Subcutaneous abdominal adipose tissue (tissue), 5 donors: Measurements from ENCODE around the gene NALCN.

Experiments used
- H3K27ac ChIP-seq: one replicate; pipeline ENCODE4 v1.7.0; 2013; ENCODE audit warnings: low read depth, mild to moderate bottlenecking, inconsistent platforms, low read length, moderate library complexity
- H3K27me3 ChIP-seq, 5 donors: one replicate each; pipeline ENCODE4 v1.7.0; 2013; ENCODE audit warnings: low read length in 5 of 5, inconsistent platforms in 1 of 5; ENCODE audit not compliant: control insufficient read depth in 5 of 5, insufficient read depth in 4 of 5
- H3K36me3 ChIP-seq, 5 donors: one replicate each; pipeline ENCODE4 v1.7.0; 2013; ENCODE audit warnings: low read length in 5 of 5; ENCODE audit not compliant: control insufficient read depth in 5 of 5, insufficient read depth in 5 of 5
- H3K4me1 ChIP-seq, 5 donors: one replicate each; pipeline ENCODE4 v1.7.0; 2013; ENCODE audit warnings: low read length in 5 of 5, mild to moderate bottlenecking in 3 of 5, moderate library complexity in 1 of 5; ENCODE audit not compliant: control insufficient read depth in 5 of 5, insufficient read depth in 5 of 5
- H3K4me3 ChIP-seq, 5 donors: one replicate each; pipeline ENCODE4 v1.7.0; 2013; ENCODE audit warnings: low read length in 5 of 5, low read depth in 1 of 5
- H3K9ac ChIP-seq, 5 donors: one replicate each; pipeline ENCODE4 v1.7.0; 2013; ENCODE audit warnings: low read length in 5 of 5, mild to moderate bottlenecking in 4 of 5, moderate library complexity in 3 of 5
- H3K9me3 ChIP-seq, 5 donors: one replicate each; pipeline ENCODE4 v1.7.0; 2013; ENCODE audit warnings: low read length in 5 of 5; ENCODE audit not compliant: control insufficient read depth in 5 of 5
- donor health status: healthy.
- donor health status: healthy.
- donor health status: healthy.
- donor health status: healthy.
- donor health status: healthy.

Gene NALCN

DNA sequence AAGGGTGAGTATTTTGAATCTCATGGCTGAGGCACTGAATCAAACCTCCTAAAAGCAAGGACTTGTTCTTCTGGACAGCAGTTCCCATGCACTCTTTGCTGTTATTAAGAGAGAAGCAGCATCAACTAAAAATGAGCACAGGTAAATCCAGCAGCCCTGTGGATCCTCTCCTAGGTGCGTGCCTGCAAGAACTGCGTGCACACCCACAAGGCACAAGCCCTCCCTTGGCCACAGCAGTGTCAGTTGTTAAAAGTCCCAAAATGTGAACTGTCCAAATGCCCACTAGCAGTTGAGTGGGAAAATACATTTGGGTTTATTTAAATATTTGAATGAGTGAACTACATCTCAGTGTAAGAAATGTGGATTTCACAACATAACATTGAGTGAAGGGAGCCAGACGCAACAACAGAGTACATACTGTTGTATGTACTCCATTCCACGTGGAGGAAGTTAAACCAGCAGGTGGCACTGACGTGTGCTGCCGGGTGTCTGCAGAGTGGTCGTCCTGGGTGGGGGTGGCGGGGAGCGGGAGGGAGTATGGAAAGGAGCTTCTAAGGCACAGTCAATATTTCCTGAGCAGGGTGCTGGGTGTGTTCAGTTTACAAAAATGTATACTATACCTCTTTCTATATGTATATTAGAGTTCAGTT, 266.4 kb downstream of the NALCN start:
- Histone ChIP-seq H3K36me3 (no peaks in the 10 kb centered on the region), H3K27ac (no peak overlapping the region)

DNA sequence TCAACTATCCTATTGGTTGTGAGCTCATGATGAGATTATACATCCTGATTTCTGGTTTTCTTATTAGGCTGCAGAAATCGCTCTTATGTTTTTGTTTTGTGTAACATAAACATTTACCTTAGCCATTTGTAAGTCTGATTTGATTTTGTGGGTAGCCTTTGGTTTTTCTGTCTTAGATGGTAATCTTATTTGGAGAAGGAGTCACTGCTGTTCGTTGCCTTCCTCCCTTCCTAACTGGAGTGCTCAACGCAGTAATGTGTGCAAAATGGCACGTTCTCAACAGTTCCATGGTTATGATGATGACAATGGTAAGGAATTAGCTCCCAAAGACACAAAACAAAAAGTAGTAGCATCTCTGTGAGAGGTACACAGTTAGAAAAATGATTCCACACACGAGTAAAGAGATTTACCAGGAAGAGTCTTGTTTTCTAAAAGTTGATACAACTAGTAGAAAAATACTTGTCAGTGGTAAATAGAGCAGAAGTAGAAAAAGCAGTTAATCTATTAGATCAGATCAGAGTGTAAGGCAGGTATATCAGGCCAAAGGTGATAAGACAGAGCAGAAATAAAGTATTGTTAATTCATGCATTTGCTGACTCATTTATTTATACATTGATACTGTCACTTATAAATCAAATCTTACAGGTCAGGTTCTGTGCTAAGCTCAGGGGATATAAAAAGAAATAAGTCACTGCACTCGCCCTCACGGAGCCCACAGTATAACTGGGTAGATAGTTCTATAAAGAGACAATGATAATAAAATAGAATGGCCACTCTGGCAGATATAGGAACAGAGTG, 270.0 kb downstream of the NALCN start:
- H3K4me1 ChIP-seq = no peaks in the 10 kb centered on the region
- H3K9ac ChIP-seq = no peak overlapping the region
- H3K4me3 ChIP-seq = no peak overlapping the region
- no peaks in the 10 kb centered on the region for H3K9me3 ChIP-seq
- H3K36me3 ChIP-seq = no peaks in the 10 kb centered on the region
- H3K27me3 ChIP-seq = peaks cover 0 to 18% (median 10%) of the 10 kb centered on the region in 5 donors
- no peak overlapping the region for H3K27ac ChIP-seq

More for the DNA sequence above, 266.4 kb downstream of the NALCN start:
- Histone ChIP-seq H3K4me3 (no peak overlapping the region), H3K9me3 (no peaks in the 10 kb centered on the region), H3K27me3 (peaks cover 0 to 18% (median 10%) of the 10 kb centered on the region in 5 donors), H3K4me1 (no peaks in the 10 kb centered on the region), H3K9ac (no peak overlapping the region)

DNA sequence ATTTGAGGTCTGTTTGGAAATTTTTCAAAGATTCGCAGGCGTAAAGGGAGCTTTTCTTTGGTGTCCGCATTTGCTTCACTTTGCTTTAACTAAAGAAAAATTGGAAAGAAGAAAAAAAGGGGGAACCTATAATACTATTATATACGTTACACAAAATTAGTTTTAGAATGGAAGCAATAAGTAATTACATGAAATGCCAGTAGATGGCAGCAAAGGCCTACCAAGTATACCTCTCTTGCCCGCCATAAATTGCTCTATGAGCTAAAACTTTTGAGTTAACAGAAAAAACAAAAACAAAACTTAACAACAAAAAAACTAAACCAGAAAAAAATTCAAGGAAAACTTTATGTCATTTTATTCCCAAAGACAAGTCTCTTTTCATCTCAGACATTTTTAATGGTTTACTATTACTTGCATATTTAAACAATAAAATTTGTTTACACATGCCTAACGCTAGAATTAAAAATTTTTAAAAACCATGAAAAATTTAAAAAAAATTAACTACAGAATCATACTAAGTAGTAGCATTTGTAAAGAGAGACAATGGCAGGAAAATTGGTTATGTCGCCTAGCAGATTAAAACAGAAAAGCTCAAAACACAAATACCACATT, 271.4 kb downstream of the NALCN start:
- H3K4me1 ChIP-seq = no peaks in the 10 kb centered on the region
- H3K4me3 ChIP-seq = no peak overlapping the region
- no peaks in the 10 kb centered on the region for H3K36me3 ChIP-seq
- no peak overlapping the region for H3K27ac ChIP-seq
- no peaks in the 10 kb centered on the region for H3K9me3 ChIP-seq
- H3K9ac ChIP-seq = no peak overlapping the region
- peaks cover 0 to 13% (median 10%) of the 10 kb centered on the region in 5 donors for H3K27me3 ChIP-seq

DNA sequence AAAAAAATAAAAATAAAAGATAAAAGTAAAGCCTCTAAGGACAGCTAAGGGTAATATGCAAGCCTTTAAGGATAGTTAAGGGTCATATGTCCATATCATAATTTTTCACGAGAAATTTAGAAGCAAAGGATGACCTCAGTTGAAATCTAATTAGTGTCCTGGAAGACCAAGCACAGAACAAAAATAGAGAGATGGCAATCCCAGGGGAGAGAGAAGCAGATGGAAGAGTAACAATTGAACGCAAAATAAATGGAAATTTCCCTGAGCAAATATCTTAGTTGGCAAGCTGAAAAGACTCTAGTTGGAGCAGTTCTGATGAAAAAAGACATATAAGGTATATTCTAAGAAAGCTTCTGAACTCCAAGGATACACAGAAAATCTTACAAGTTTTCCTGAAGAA, 275.4 kb downstream of the NALCN start:
- no peaks in the 10 kb centered on the region for H3K4me1 ChIP-seq
- H3K27me3 ChIP-seq = peaks cover 2 to 12% (median 3%) of the 10 kb centered on the region in 5 donors
- no peak overlapping the region for H3K9ac ChIP-seq
- H3K36me3 ChIP-seq = no peaks in the 10 kb centered on the region
- no peak overlapping the region for H3K4me3 ChIP-seq
- no peaks in the 10 kb centered on the region for H3K9me3 ChIP-seq
- H3K27ac ChIP-seq = no peak overlapping the region

DNA sequence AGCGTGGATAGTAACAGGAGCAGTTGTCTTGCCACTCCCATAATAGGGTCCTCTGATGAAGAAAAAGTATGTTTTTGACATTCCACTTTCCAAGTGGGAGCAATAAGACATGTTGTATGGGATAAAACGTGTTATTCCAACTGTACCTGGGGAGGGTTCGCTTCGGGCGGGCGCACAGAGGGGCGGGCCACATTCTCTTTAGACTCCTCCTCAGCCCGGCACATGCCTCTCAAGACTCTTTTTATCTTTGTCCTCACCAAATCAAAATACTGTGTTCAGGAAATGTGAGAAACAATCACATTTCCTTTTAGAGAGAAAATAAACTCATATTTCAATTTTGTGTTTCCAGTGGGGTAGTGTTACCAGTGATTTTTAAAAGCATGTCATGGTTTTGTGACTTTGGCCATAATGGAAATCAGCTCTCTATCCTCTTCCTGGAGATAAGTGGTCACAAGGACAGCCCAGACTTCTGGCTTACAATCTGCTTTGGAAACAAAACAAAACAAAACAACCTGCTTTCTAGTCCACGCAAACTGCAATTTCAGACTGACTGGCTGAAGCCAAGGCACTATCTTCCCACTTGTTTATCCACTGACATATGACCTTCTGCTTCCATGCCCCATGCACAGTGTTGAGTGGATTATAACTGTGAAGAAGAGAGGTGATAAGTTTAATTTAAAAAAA, 276.1 kb downstream of the NALCN start:
- Histone ChIP-seq H3K4me3 (no peak overlapping the region), H3K36me3 (no peaks in the 10 kb centered on the region), H3K9me3 (no peaks in the 10 kb centered on the region), H3K9ac (no peak overlapping the region), H3K27me3 (peaks cover 2 to 12% (median 3%) of the 10 kb centered on the region in 5 donors), H3K4me1 (no peaks in the 10 kb centered on the region), H3K27ac (no peak overlapping the region)

DNA sequence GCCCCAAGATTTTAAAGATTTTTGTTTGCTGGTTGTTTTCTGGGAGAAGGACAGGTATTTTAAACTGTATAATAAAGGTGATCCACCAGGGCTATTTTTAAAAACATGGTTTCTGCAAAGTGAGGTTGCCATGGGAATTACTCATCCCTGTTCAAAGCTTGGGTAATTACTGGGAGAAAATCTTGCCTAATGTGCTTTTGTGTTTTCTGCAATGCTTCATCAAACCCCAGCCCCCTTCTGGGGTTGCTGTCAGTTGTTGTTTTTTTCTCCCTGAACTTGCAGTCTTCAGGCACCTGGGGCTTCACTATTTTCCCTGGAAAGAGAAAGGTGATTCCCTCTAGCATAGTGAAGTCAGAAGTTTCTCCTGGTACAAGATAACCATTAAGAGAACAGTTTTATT, 277.2 kb downstream of the NALCN start:
- H3K27ac ChIP-seq = no peak overlapping the region
- no peak overlapping the region for H3K9ac ChIP-seq
- H3K36me3 ChIP-seq = no peaks in the 10 kb centered on the region
- H3K4me1 ChIP-seq = no peaks in the 10 kb centered on the region
- peaks cover 2 to 12% (median 3%) of the 10 kb centered on the region in 5 donors for H3K27me3 ChIP-seq
- no peaks in the 10 kb centered on the region for H3K9me3 ChIP-seq
- H3K4me3 ChIP-seq = no peak overlapping the region

DNA sequence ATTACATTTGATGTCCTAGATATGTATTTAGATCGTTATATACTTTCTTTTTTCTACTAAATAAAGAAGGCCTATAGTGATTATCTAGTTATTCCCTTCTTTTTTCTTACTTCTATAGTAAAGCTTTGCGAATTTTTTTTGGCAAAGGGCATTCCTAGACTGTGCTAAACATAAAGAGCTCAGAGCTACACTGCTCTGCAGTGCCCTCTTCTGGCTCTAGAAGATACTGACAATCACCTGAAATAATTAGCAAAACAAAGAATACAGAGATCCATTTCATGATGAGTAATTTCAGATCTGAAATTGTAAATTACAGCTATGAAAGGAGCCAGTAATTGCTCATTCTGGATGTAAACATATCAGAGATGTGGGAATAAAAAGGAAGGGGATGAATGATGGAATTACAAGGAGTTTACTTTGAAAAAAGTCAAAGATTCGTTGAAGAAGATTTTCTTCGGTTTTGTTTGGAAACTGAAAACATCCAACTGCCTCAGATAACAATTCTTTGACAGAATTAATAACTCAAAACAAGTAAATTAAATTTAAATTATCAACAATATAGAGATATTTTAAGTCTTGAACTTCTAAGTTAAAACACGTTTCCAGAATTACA, 288.5 kb downstream of the NALCN start:
- Histone ChIP-seq H3K9ac (no peak overlapping the region), H3K4me3 (no peak overlapping the region), H3K9me3 (no peaks in the 10 kb centered on the region), H3K4me1 (peaks cover 0 to 8% (median 0%) of the 10 kb centered on the region in 5 donors), H3K36me3 (no peaks in the 10 kb centered on the region), H3K27ac (no peak overlapping the region), H3K27me3 (no peaks in the 10 kb centered on the region)

DNA sequence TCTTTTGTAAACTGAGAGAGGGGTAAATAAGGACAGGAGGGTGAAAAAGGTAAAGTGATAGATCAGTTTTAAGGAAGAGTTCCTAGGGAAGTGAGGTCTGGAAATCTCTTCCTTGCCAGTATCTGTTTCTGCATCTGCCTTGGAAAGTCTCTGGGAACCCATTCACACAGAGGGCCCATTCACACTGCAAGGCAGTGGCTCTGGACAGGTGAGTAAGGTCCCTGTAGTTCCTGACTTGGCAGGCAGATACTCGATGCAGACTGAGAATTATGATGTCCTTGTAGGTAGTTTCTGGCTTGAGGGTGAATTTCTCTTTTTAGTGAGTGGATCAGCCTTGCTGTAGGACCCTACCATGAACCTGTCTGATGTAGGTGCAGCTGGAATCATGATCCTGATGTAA, 293.3 kb downstream of the NALCN start:
- Histone ChIP-seq H3K36me3 (no peaks in the 10 kb centered on the region), H3K9me3 (no peaks in the 10 kb centered on the region), H3K9ac (no peak overlapping the region), H3K27me3 (no peaks in the 10 kb centered on the region), H3K27ac (no peak overlapping the region), H3K4me1 (peaks cover 0 to 8% (median 0%) of the 10 kb centered on the region in 5 donors), H3K4me3 (no peak overlapping the region)

DNA sequence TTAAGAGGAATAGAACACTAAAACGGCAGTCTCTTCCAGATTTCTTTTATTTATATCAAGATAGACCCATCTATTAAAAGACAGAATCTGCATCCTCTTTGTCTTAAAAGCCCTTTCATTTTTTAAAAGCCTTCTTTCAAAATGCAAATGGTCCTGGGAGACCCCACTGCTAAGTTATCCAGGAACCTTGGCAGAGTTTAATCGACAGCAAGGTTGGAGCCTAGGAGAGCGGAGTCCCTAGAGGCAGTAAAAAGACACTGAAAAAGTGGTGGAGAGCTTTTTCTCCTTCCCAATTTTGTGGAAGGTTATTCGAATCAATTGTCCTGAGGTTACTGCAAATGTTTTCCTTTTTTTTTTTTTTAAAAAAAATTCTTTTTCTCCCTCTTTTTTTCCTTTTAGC, 294.7 kb downstream of the NALCN start:
- no peaks in the 10 kb centered on the region for H3K27me3 ChIP-seq
- no peaks in the 10 kb centered on the region for H3K9me3 ChIP-seq
- no peaks in the 10 kb centered on the region for H3K4me1 ChIP-seq
- H3K4me3 ChIP-seq = no peak overlapping the region
- H3K27ac ChIP-seq = no peak overlapping the region
- no peak overlapping the region for H3K9ac ChIP-seq
- no peaks in the 10 kb centered on the region for H3K36me3 ChIP-seq
